Keratinocyte (primary cell): Measurements from ENCODE around the gene SDK2. TPM values are rescaled to one million over a fixed set of nuclear protein-coding genes. Genes with fewer than 3 reads are reported as not detected.

Source experiments
- DNase-seq: peaks from one replicate; pipeline ENCODE4 v3.0.0-alpha.2; 2011; ENCODE audit warnings: low read depth, missing footprints, low spot score
- FAIRE-seq: peaks from 2 replicates; lab custom pipeline; 2011; peaks lifted over from hg19 to GRCh38; lab: Jason Lieb, UNC
- H2AFZ ChIP-seq: 2 replicates; pipeline ENCODE4 v1.6.0; 2012; ENCODE audit warnings: low read length, control low read depth, inconsistent platforms; ENCODE audit not compliant: control insufficient read depth
- H3K27ac ChIP-seq: 2 replicates; pipeline ENCODE4 v1.5.1; 2011; ENCODE audit warnings: low read length; ENCODE audit not compliant: control insufficient read depth, insufficient read depth
- H3K27me3 ChIP-seq: 3 replicates; pipeline ENCODE4 v1.6.0; 2011; ENCODE audit warnings: low read length; ENCODE audit not compliant: control insufficient read depth, insufficient read depth; ENCODE audit errors: extremely low read depth
- H3K36me3 ChIP-seq, 2 experiments: 2 replicates in 1 of 2; 3 replicates in 1 of 2; pipeline ENCODE4 v1.5.1; 2011; ENCODE audit warnings: low read length in 2 of 2, mild to moderate bottlenecking in 1 of 2; ENCODE audit not compliant: control insufficient read depth in 2 of 2, insufficient read depth in 2 of 2; ENCODE audit errors: extremely low read depth in 1 of 2
- H3K4me1 ChIP-seq: 3 replicates; pipeline ENCODE4 v1.5.1; 2011; ENCODE audit warnings: low read length; ENCODE audit not compliant: control insufficient read depth, insufficient read depth; ENCODE audit errors: extremely low read depth
- H3K4me2 ChIP-seq: 3 replicates; pipeline ENCODE4 v1.6.0; 2011; ENCODE audit warnings: low read depth, low read length; ENCODE audit not compliant: control insufficient read depth, insufficient read depth; ENCODE audit errors: extremely low read depth
- H3K4me3 ChIP-seq, 3 experiments: fragments of 200-600 bp in 1 of 3; sonication (generic) in 1 of 3; 2 replicates in 2 of 3; 3 replicates in 1 of 3; pipeline ENCODE4 v1.5.1; 2011 to 2016; ENCODE audit warnings: low read length in 3 of 3, mild to moderate bottlenecking in 3 of 3, control low read depth in 2 of 3, inconsistent platforms in 1 of 3, low read depth in 1 of 3, mixed read lengths in 1 of 3, mixed run types in 1 of 3, moderate library complexity in 1 of 3; ENCODE audit not compliant: control insufficient read depth in 2 of 3, insufficient read depth in 2 of 3; ENCODE audit errors: extremely low read depth in 1 of 3
- H3K79me2 ChIP-seq: 2 replicates; pipeline ENCODE4 v1.6.0; 2012; ENCODE audit warnings: low read length; ENCODE audit not compliant: control insufficient read depth, insufficient read depth
- H3K9ac ChIP-seq: 3 replicates; pipeline ENCODE4 v1.6.0; 2011; ENCODE audit warnings: low read length; ENCODE audit not compliant: control insufficient read depth, insufficient read depth; ENCODE audit errors: extremely low read depth
- H3K9me1 ChIP-seq: 3 replicates; pipeline ENCODE4 v1.6.0; 2011; ENCODE audit warnings: low read length; ENCODE audit not compliant: control insufficient read depth, insufficient read depth; ENCODE audit errors: extremely low read depth
- H3K9me3 ChIP-seq: 2 replicates; pipeline ENCODE4 v1.5.1; 2012; ENCODE audit warnings: low read depth, low read length; ENCODE audit not compliant: control insufficient read depth
- H4K20me1 ChIP-seq: 3 replicates; pipeline ENCODE4 v1.6.0; 2011; ENCODE audit warnings: low read length; ENCODE audit not compliant: control insufficient read depth, insufficient read depth; ENCODE audit errors: extremely low read depth
- CTCF ChIP-seq, 3 experiments: IDR thresholded peaks in 1 of 3; conservative IDR thresholded peaks in 1 of 3; optimal IDR thresholded peaks in 1 of 3; 2 replicates in 2 of 3; 3 replicates in 1 of 3; pipeline versions ENCODE3 to v1.5.1; 2011; ENCODE audit warnings: low read length in 3 of 3, mild to moderate bottlenecking in 3 of 3, moderate library complexity in 2 of 3, control low read depth in 1 of 3, inconsistent platforms in 1 of 3; ENCODE audit not compliant: insufficient read depth in 2 of 3; ENCODE audit errors: extremely low read depth in 1 of 3
- EZH2 ChIP-seq: IDR thresholded peaks from one replicate; pipeline ENCODE4 v1.6.1; 2012; ENCODE audit warnings: inconsistent platforms, mild to moderate bottlenecking, low read length, moderate library complexity
- dilution Hi-C: fragments of 300-500 bp; cut with MboI; formaldehyde crosslinking; loops from one replicate; pipeline ENCODE4 v1.7.0; 2020; ENCODE audit warnings: low sequenced_read_pairs; ENCODE audit not compliant: extremely low pct_ligation_motif_present
- polyA plus RNA-seq, 5 experiments: library from polyadenylated mRNA; depleted of rRNA in 3 of 5; stranded (reverse) in 3 of 5; stranded (forward) in 1 of 5; unstranded in 1 of 5; fragments of >200 nt; gene quantifications; 1 replicate in 1 of 5; 2 replicates in 3 of 5; 3 replicates in 1 of 5; pipeline versions ENCODE4 v1.2.1 to v1.2.3, GENCODE V29; 2011 to 2012; ENCODE audit warnings: missing spikeins in 2 of 5, low read depth in 1 of 5, low replicate concordance in 1 of 5

Gene SDK2
- polyA plus RNA-seq, 1 donor (not counting 4 experiments of a cell fraction or from before 2014, with no cell fraction given): 1.8 TPM

- no peaks in the 10 kb centered on the region for H3K36me3 ChIP-seq
- H3K4me3 ChIP-seq: no peak overlapping the region
- TF ChIP-seq CTCF (optimal IDR thresholded peaks at IDR 0.05 in 1 of 3, IDR thresholded peaks at IDR 0.05 in 1 of 3, conservative IDR thresholded peaks at IDR 0.05 in 1 of 3; ENCODE audit: extremely low read depth in 1 of 3, insufficient read depth in 2 of 3, low read length in 3 of 3) (peak in 1 of 3 experiments; percentile 43), EZH2 (no peak)
- peaks cover 4% of the 10 kb centered on the region for H3K4me1 ChIP-seq
- H3K9ac ChIP-seq: no peak overlapping the region
- no peak overlapping the region for H2AFZ ChIP-seq
- H3K27ac ChIP-seq: no peak overlapping the region
- FAIRE-seq (no peak), DNase-seq (no peak)
- peaks cover 10% of the 10 kb centered on the region for H3K27me3 ChIP-seq
- H3K9me3 ChIP-seq: no peaks in the 10 kb centered on the region
- no peaks in the 10 kb centered on the region for H4K20me1 ChIP-seq
- no peaks in the 10 kb centered on the region for H3K79me2 ChIP-seq
- no peaks in the 10 kb centered on the region for H3K9me1 ChIP-seq
- dilution Hi-C loops: no loop called here
- no peak overlapping the region for H3K4me2 ChIP-seq
Observed at GRCh38 chr17:73478768-73479424, 165.3 kb downstream of the SDK2 start.

GRCh38 chr17:73478334-73478733 is 165.9 kb downstream of the SDK2 start:
- peaks cover 10% of the 10 kb centered on the region for H3K27me3 ChIP-seq
- dilution Hi-C loops: no loop called here
- TF ChIP-seq EZH2 (no peak), CTCF (optimal IDR thresholded peaks at IDR 0.05 in 1 of 3, IDR thresholded peaks at IDR 0.05 in 1 of 3, conservative IDR thresholded peaks at IDR 0.05 in 1 of 3; ENCODE audit: extremely low read depth in 1 of 3, insufficient read depth in 2 of 3, low read length in 3 of 3) (no peak)

More at GRCh38 chr17:73478334-73478733, 165.9 kb downstream of the SDK2 start:
- Histone ChIP-seq H3K27ac (no peak overlapping the region), H3K4me2 (no peak overlapping the region), H3K4me1 (peaks cover 5% of the 10 kb centered on the region), H2AFZ (no peak overlapping the region), H3K36me3 (no peaks in the 10 kb centered on the region), H3K9me1 (no peaks in the 10 kb centered on the region), H3K4me3 (no peak overlapping the region), H3K9ac (no peak overlapping the region), H4K20me1 (no peaks in the 10 kb centered on the region), H3K79me2 (no peaks in the 10 kb centered on the region), H3K9me3 (no peaks in the 10 kb centered on the region)
- FAIRE-seq (no peak), DNase-seq (no peak)
